ENCODE results near the gene DPP6. TPM values are rescaled to one million over a fixed set of nuclear protein-coding genes. Genes with fewer than 3 reads are reported as not detected.

Gene DPP6
- total and polyA plus RNA-seq, 9 of the 15 experiments (the other 6 are each of a cell fraction or from before 2014, with no cell fraction given) = not detected

- TF ChIP-seq CEBPG (CRISPR knock-in tag; IDR thresholded peaks at IDR 0.05) (peak; percentile 90), CEBPG (tag; conservative IDR thresholded peaks at IDR 0.05 in 1 of 2, IDR thresholded peaks at IDR 0.05 in 1 of 2) (peak; percentile 82 to 86), ZNF589 (CRISPR knock-in tag; IDR thresholded peaks at IDR 0.05; ENCODE audit: low read depth) (peak; percentile 88), ZBTB43 (CRISPR knock-in tag; IDR thresholded peaks at IDR 0.05) (no peak), RAD51 (IDR thresholded peaks at IDR 0.05; ENCODE audit: borderline replicate concordance, low read depth) (peak; percentile 51; the same call in 1 of the 2 replicates), POLR2G (IDR thresholded peaks at IDR 0.05; ENCODE audit: low read depth, low read length) (peak; percentile 67), ZNF239 (CRISPR knock-in tag; IDR thresholded peaks at IDR 0.05) (peak; percentile 37; the same call in 1 of the 2 replicates), ZFP1 (CRISPR knock-in tag; IDR thresholded peaks at IDR 0.05) (no peak), MYBL2 (IDR thresholded peaks at IDR 0.05; ENCODE audit: low read depth) (no peak), MYBL2 (CRISPR knock-in tag; IDR thresholded peaks at IDR 0.05; ENCODE audit: borderline replicate concordance) (no peak), PATZ1 (CRISPR knock-in tag; IDR thresholded peaks at IDR 0.05; ENCODE audit: borderline replicate concordance) (0 out of 2 replicates have a peak, but pooled peaks have one; percentile 52), CHD4 (IDR thresholded peaks at IDR 0.05; ENCODE audit: insufficient read depth, insufficient replicate concordance, low read depth, low read length, poor library complexity, severe bottlenecking) (no peak), ZBTB33 (CRISPR knock-in tag; IDR thresholded peaks at IDR 0.05) (peak; percentile 82), ZNF75A (CRISPR knock-in tag; IDR thresholded peaks at IDR 0.05) (peak; percentile 74; the same call in 1 of the 2 replicates), TRIM24 (IDR thresholded peaks at IDR 0.05) (peak; percentile 83 to 90), USF2 (CRISPR knock-in tag; IDR thresholded peaks at IDR 0.05) (peak; percentile 78), THAP7 (CRISPR knock-in tag; IDR thresholded peaks at IDR 0.05) (no peak), STAG1 (CRISPR knock-in tag; IDR thresholded peaks at IDR 0.05; ENCODE audit: borderline replicate concordance) (no peak), MCM5 (IDR thresholded peaks at IDR 0.05; ENCODE audit: low read depth) (no peak), SAFB2 (IDR thresholded peaks at IDR 0.05; ENCODE audit: borderline replicate concordance, low read depth, low read length, severe bottlenecking) (no peak), MAX (CRISPR knock-in tag; IDR thresholded peaks at IDR 0.05) (peak; percentile 94)
Observed at GRCh38 chr7:154676422-154677073, 624.4 kb downstream of the DPP6 start (continued).
